Activated naive CD8-positive, alpha-beta T cell treated with anti-CD3 and anti-CD28 coated beads for 36 hours (primary cell): ENCODE measurements around the gene ORC4. TPM values are rescaled to one million over a fixed set of nuclear protein-coding genes. Genes with fewer than 3 reads are reported as not detected.

Experiments
- total RNA-seq, 2 experiments: library from RNA; stranded (reverse); gene quantifications; one replicate each; pipeline ENCODE4 v1.2.3, GENCODE V29; 2021

ORC4 gene
- total RNA-seq, 2 experiments from 2014 or later = 41.1 to 46.0 TPM

Other genes starting within 250 kb of the ORC4 start
- gene ACVR2A, start 175.7 kb downstream of the ORC4 start, total RNA-seq = 1 to 10 TPM; 1.6 to 1.9 TPM
- gene MBD5, start 354 bp upstream of the ORC4 start, total RNA-seq = 10 to 100 TPM; 17.0 to 17.4 TPM